Kidney epithelial cell (primary cell): ENCODE measurements around the gene ARPC4. TPM values are rescaled to one million over a fixed set of nuclear protein-coding genes. Genes with fewer than 3 reads are reported as not detected.

ENCODE experiments used
- DNase-seq: peaks from one replicate; pipeline ENCODE4 v3.0.0-alpha.2; 2010; ENCODE audit warnings: low read depth
- H3K27me3 ChIP-seq: 2 replicates; pipeline ENCODE4 v1.6.0; 2011; ENCODE audit warnings: low read length; ENCODE audit not compliant: control insufficient read depth, insufficient read depth
- H3K36me3 ChIP-seq: 2 replicates; pipeline ENCODE4 v1.5.1; 2011; ENCODE audit warnings: low read length; ENCODE audit not compliant: control insufficient read depth, insufficient read depth
- H3K4me3 ChIP-seq: 2 replicates; pipeline ENCODE4 v1.5.1; 2011; ENCODE audit warnings: low read depth, mild to moderate bottlenecking, control low read depth, low read length
- total RNA-seq: library from RNA; depleted of rRNA; stranded (reverse); fragments of >200 nt; gene quantifications from 2 replicates; pipeline ENCODE4 v1.2.3, GENCODE V29; 2015
- TF ChIP-seq, protein P1 (sequence below): IDR thresholded peaks from 2 replicates; pipeline ENCODE4 v1.5.1; 2011; ENCODE audit warnings: mild to moderate bottlenecking, moderate library complexity, low read length, control low read depth, inconsistent platforms; ENCODE audit not compliant: insufficient read depth, poor library complexity, severe bottlenecking

Gene ARPC4
- total RNA-seq, 1 donor from 2014 or later = 204 TPM

DNA sequence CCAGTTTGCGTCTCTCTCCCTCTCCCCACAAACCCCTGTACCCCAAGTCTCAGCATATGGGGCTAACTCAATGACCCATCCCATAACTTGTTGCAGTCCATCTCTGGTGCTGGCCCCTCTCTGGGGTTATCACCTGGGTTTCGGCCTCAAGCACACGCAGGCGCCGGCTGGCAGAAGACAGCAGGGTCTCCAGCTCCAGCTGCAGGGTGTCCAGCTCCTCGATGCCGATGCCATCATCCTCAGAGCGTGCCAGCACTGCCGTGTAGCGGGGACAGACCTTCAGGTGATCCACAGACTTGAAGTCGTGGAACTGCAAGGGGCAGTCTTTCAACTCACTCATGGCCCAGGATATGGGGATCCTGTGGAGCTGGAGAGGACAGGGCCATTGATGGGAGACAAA, 1.8 kb upstream of the ARPC4 start:
- DNase-seq = no peak
- peaks cover 5% of the 10 kb centered on the region for H3K36me3 ChIP-seq
- H3K27me3 ChIP-seq = no peaks in the 10 kb centered on the region
- no peak overlapping the region for H3K4me3 ChIP-seq
- TF ChIP-seq, protein P1, sequence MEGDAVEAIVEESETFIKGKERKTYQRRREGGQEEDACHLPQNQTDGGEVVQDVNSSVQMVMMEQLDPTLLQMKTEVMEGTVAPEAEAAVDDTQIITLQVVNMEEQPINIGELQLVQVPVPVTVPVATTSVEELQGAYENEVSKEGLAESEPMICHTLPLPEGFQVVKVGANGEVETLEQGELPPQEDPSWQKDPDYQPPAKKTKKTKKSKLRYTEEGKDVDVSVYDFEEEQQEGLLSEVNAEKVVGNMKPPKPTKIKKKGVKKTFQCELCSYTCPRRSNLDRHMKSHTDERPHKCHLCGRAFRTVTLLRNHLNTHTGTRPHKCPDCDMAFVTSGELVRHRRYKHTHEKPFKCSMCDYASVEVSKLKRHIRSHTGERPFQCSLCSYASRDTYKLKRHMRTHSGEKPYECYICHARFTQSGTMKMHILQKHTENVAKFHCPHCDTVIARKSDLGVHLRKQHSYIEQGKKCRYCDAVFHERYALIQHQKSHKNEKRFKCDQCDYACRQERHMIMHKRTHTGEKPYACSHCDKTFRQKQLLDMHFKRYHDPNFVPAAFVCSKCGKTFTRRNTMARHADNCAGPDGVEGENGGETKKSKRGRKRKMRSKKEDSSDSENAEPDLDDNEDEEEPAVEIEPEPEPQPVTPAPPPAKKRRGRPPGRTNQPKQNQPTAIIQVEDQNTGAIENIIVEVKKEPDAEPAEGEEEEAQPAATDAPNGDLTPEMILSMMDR = no peak

DNA sequence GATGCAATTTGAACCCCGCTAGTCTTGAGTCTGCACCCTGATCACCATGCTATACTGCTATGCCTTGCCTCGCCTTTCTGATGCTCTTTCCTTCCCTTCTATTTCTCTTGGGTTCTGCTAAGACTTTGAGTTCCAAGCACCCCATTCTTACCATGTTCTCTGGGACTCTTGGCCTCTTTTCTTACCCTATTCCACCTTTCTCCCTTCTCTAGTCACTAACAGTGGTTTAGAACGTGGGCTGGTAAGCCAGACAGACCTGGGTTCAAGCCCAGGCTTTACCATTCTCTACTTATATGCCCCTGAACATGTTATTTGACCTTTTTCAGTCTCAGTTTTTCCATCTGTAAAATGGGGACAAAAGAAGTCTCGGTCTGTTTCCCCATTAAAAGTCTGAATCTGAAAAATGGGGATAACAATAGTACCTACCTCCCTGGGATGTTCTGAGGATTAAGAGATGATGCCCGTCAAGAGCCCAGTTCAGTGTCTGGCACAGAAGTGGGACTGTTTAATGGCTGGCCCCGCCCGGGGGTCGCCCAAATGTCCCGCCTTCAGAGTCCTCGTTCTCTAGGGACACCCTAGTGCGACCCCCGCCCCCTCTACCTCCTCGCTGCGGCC, 985 bp upstream of the ARPC4 start:
- peaks cover 3% of the 10 kb centered on the region for H3K36me3 ChIP-seq
- no peaks in the 10 kb centered on the region for H3K27me3 ChIP-seq
- TF ChIP-seq, protein P1 = no peak
- H3K4me3 ChIP-seq = peak overlapping the region; percentile 84
- no peak for DNase-seq

DNA sequence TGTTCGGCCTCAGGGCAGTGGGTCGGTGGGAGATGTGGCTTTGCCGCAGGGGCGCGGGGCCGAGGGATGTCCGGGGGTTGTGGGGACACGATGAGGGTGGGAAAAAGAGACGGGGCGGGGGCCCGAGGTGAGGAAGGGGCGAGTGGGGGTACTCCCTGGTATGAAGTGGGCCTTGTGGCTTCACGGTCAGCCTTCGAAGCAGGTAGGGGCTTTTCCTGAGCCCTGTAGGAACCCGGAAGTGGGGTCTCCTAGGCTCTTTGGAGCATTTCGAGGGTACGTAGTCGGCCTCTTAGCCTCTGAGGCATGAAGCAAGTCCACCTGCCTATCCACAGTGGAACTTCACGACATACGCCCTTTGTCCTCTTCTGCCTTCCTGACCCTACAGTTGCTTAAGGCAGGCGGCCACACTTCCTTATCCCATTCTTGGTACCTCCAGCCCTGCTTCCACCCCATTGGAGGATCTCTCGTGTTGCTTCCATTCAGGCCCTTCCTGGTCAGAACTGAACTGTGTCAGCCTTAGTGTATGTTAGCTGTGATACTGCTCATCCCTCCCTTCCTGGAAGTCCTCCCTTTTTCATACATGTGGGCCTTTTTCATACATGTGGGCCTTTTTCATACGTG, 389 bp downstream of the ARPC4 start:
- TF ChIP-seq, protein P1 = no peak
- Histone ChIP-seq H3K36me3 (peaks cover 5% of the 10 kb centered on the region), H3K4me3 (peak overlapping the region; percentile 84), H3K27me3 (no peaks in the 10 kb centered on the region)
- DNase-seq = no peak

DNA sequence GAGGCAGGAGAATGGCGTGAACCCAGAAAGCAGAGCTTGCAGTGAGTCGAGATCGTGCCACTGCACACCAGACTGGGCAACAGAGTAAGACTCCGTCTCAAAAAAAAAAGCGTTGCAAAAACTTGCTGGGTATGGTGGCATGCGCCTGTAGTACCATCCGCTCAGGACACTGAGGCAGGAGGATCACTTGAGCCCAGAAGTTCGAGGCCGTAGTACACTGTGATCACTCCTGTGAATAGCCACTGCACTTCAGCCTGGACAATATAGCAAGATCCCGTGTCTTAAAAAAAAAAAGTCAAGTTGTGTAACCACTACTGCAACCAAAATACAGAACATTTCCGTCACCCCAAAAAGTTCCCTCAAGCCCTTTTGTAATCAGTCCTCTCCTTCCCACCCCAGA, 1.5 kb downstream of the ARPC4 start:
- Histone ChIP-seq H3K36me3 (peaks cover 2% of the 10 kb centered on the region), H3K27me3 (no peaks in the 10 kb centered on the region), H3K4me3 (no peak overlapping the region)
- TF ChIP-seq, protein P1 = no peak
- no peak for DNase-seq

DNA sequence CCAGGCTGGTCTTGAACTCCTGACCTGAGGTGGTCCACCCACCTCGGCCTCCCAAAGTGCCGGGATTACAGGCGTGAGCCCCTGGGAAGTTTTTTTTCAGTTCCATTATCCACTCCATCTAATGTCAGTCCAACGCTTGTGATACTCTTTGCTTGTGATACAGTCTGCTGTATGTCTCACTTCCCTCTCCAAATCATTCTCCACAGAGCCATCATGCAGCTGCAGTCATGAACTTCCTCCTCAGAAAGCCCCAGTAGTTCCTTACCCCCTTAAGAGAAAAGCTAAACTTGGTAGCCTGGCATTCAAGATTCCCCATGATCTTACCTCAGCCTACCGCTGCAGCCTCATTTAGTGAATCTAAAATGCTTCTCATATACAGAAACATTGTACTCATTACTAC, 2.3 kb downstream of the ARPC4 start:
- Histone ChIP-seq H3K27me3 (no peaks in the 10 kb centered on the region), H3K4me3 (no peak overlapping the region), H3K36me3 (peaks cover 2% of the 10 kb centered on the region)
- no peak for DNase-seq
- TF ChIP-seq, protein P1 = no peak
